HepG2 (cell line): ENCODE measurements around the gene ROS1. TPM values are rescaled to one million over a fixed set of nuclear protein-coding genes. Genes with fewer than 3 reads are reported as not detected.

Experiments
- CENPT ChIP-seq: sonication (generic); formaldehyde crosslinking; IDR thresholded peaks from 2 replicates; pipeline ENCODE4 v1.8.0; 2022; ENCODE audit warnings: low read depth, mild to moderate bottlenecking, moderate library complexity, missing genetic modification reagents
- CHD4 ChIP-seq: fragments of 200-600 bp; sonication (generic); IDR thresholded peaks from 2 replicates; pipeline ENCODE4 v1.7.0; 2017; ENCODE audit warnings: mild to moderate bottlenecking, low read length, borderline replicate concordance
- GABPB1 ChIP-seq: IDR thresholded peaks from 2 replicates; pipeline ENCODE4 v1.6.1; 2016; ENCODE audit warnings: mild to moderate bottlenecking, missing genetic modification reagents, moderate library complexity, missing compliant biosample characterization
- HHEX ChIP-seq: IDR thresholded peaks from 2 replicates; pipeline ENCODE4 v1.6.1; 2016; ENCODE audit warnings: control low read depth
- KLF15 ChIP-seq: sonication (generic); formaldehyde crosslinking; IDR thresholded peaks from 2 replicates; pipeline ENCODE4 v1.8.1; 2023; ENCODE audit warnings: borderline replicate concordance, mild to moderate bottlenecking, inconsistent platforms, missing genetic modification reagents, mixed read lengths
- MAZ ChIP-seq, 2 experiments: sonication (generic) in 1 of 2; formaldehyde crosslinking in 1 of 2; IDR thresholded peaks; 2 replicates each; pipeline versions ENCODE4 v1.5.0 to v1.6.1; 2012 to 2020; ENCODE audit warnings: low read depth in 2 of 2, mild to moderate bottlenecking in 2 of 2, borderline replicate concordance in 1 of 2, improper control_type of control experiment in 1 of 2, low read length in 1 of 2, missing genetic modification reagents in 1 of 2, moderate library complexity in 1 of 2
- NCOA2 ChIP-seq: sonication (generic); formaldehyde crosslinking; IDR thresholded peaks from 2 replicates; pipeline ENCODE4 v1.8.0; 2022; ENCODE audit warnings: inconsistent platforms
- POGZ ChIP-seq: sonication (generic); formaldehyde crosslinking; IDR thresholded peaks from 2 replicates; pipeline ENCODE4 v1.4.0; 2020; ENCODE audit warnings: mild to moderate bottlenecking, missing genetic modification reagents
- SMAD3 ChIP-seq: sonication (generic); formaldehyde crosslinking; IDR thresholded peaks from 2 replicates; pipeline ENCODE4 v1.4.0; 2020; ENCODE audit warnings: missing genetic modification reagents
- SRF ChIP-seq: IDR thresholded peaks from 2 replicates; pipeline ENCODE4 v1.6.1; 2011; ENCODE audit warnings: mild to moderate bottlenecking, low read depth, low read length, moderate library complexity
- TAF15 ChIP-seq: fragments of 200-400 bp; formaldehyde crosslinking; IDR thresholded peaks from one replicate; pipeline ENCODE4 v1.6.1; 2018; ENCODE audit warnings: mild to moderate bottlenecking, low read depth, low read length; ENCODE audit not compliant: poor library complexity, severe bottlenecking
- TARDBP ChIP-seq: sonication (generic); formaldehyde crosslinking; IDR thresholded peaks from 2 replicates; pipeline ENCODE4 v1.8.0; 2022; ENCODE audit warnings: mild to moderate bottlenecking, missing genetic modification reagents
- YY1 ChIP-seq: IDR thresholded peaks from 2 replicates; pipeline ENCODE4 v1.6.1; 2011; ENCODE audit warnings: low read length, low read depth, moderate library complexity, mild to moderate bottlenecking; ENCODE audit not compliant: insufficient read depth, insufficient replicate concordance
- ZNF3 ChIP-seq: IDR thresholded peaks from 2 replicates; pipeline ENCODE4 v1.7.0; 2017; ENCODE audit warnings: inconsistent platforms
- ZNF775 ChIP-seq: sonication (generic); formaldehyde crosslinking; IDR thresholded peaks from 2 replicates; pipeline ENCODE4 v1.4.0; 2020; ENCODE audit warnings: missing genetic modification reagents, mild to moderate bottlenecking, moderate library complexity, borderline replicate concordance
- ZNF891 ChIP-seq: sonication (generic); formaldehyde crosslinking; IDR thresholded peaks from 2 replicates; pipeline ENCODE4 v1.5.0; 2020; ENCODE audit warnings: mild to moderate bottlenecking, missing genetic modification reagents
- ZSCAN12 ChIP-seq: sonication (generic); formaldehyde crosslinking; IDR thresholded peaks from 2 replicates; pipeline ENCODE4 v1.9.0; 2021; ENCODE audit warnings: mild to moderate bottlenecking, missing genetic modification reagents
- polyA plus RNA-seq, 8 experiments: library from polyadenylated mRNA; depleted of rRNA in 3 of 8; stranded (reverse) in 7 of 8; unstranded in 1 of 8; fragments of >200 nt; fragmentation: Illumina TruSeq in 4 of 8; extraction: Trizol in 4 of 8; gene quantifications; 2 replicates each; pipeline versions ENCODE4 v1.2.1 to v1.2.3, GENCODE V29; 2011 to 2016; ENCODE audit warnings: low read depth in 4 of 8, missing spikeins in 1 of 8, mixed read lengths in 1 of 8; ENCODE audit not compliant: insufficient read depth in 1 of 8
- total RNA-seq, 5 experiments: library from RNA; depleted of rRNA; stranded (reverse); fragments of >200 nt; fragmentation: Illumina TruSeq; extraction: Trizol; gene quantifications; 2 replicates each; pipeline ENCODE4 v1.2.3, GENCODE V29; 2016; ENCODE audit warnings: low read depth in 1 of 5
- TF ChIP-seq, protein P1 (sequence below), 2 experiments: fragments of 450-650 bp in 1 of 2; sonication (generic) in 1 of 2; formaldehyde crosslinking; IDR thresholded peaks; 2 replicates each; pipeline versions ENCODE4 v1.5.0 to v1.8.0; 2020 to 2022; ENCODE audit warnings: mild to moderate bottlenecking in 1 of 2, missing genetic modification reagents in 1 of 2
- TF ChIP-seq, protein P2 (sequence below): sonication (generic); formaldehyde crosslinking; IDR thresholded peaks from 2 replicates; pipeline ENCODE4 v1.4.0; 2020; ENCODE audit warnings: low read depth, missing genetic modification reagents
- TF ChIP-seq, protein P3 (sequence below): sonication (generic); formaldehyde crosslinking; IDR thresholded peaks from 2 replicates; pipeline ENCODE4 v1.8.0; 2022; ENCODE audit warnings: mild to moderate bottlenecking, missing genetic modification reagents
- TF ChIP-seq, protein P4 (sequence below): sonication (generic); formaldehyde crosslinking; IDR thresholded peaks from 2 replicates; pipeline ENCODE4 v1.9.0; 2021; ENCODE audit warnings: missing genetic modification reagents, borderline replicate concordance

ROS1 gene
- total and polyA plus RNA-seq, 2 of the 13 experiments (the other 11 are each of a cell fraction or from before 2014, with no cell fraction given): not detected

DNA sequence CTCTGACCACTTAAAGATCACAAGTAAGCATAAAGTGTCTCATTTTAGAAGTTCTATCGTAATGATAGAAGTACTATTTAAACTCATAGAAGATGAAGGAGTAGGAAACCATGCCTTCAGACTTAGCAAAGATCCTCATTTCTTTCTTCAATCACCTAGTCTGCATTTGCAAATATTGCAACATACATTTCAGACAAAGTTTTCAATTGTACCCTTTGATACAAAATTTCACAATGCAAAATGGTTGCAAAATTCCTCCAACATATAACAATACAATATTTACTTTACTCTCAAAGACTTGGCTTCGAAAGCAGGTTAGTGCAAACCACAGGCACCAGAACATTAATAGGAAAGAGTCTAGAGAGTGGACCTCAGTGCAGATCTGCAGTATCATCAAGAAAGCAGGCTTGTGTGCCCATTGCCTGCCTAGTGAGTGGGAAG lies 16.1 kb upstream of the ROS1 start (continued):
- TF ChIP-seq GABPB1 (CRISPR knock-in tag) (0 out of 2 replicates have a peak, but pooled peaks have one; percentile 17), YY1 (no peak), CENPT (CRISPR knock-in tag) (no peak), ZNF3 (CRISPR knock-in tag) (peak; percentile 82; the same call in 1 of the 2 replicates), ZNF775 (CRISPR knock-in tag) (no peak), ZNF891 (CRISPR knock-in tag) (no peak), HHEX (peak; percentile 45; the same call in 1 of the 2 replicates), TARDBP (peak; percentile 93), MAZ (IDR thresholded peaks at IDR 0.05; ENCODE audit: borderline replicate concordance, low read depth, low read length) (no peak), MAZ (CRISPR knock-in tag; IDR thresholded peaks at IDR 0.05; ENCODE audit: low read depth) (peak; percentile 60; the same call in 1 of the 2 replicates), CHD4 (0 out of 2 replicates have a peak, but pooled peaks have one; percentile 25), SRF (peak; percentile 10; the same call in 1 of the 2 replicates), POGZ (CRISPR knock-in tag) (peak; percentile 65; the same call in 1 of the 2 replicates), KLF15 (CRISPR knock-in tag) (no peak), ZSCAN12 (CRISPR knock-in tag) (no peak), NCOA2 (peak; percentile 96), TAF15 (no peak), SMAD3 (peak; percentile 99)
- TF ChIP-seq, protein P1, sequence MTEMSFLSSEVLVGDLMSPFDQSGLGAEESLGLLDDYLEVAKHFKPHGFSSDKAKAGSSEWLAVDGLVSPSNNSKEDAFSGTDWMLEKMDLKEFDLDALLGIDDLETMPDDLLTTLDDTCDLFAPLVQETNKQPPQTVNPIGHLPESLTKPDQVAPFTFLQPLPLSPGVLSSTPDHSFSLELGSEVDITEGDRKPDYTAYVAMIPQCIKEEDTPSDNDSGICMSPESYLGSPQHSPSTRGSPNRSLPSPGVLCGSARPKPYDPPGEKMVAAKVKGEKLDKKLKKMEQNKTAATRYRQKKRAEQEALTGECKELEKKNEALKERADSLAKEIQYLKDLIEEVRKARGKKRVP (CRISPR knock-in tag; IDR thresholded peaks at IDR 0.05): peak in 1 of 2 experiments; percentile 96; a peak in 2 of 4 replicates
- TF ChIP-seq, protein P2, sequence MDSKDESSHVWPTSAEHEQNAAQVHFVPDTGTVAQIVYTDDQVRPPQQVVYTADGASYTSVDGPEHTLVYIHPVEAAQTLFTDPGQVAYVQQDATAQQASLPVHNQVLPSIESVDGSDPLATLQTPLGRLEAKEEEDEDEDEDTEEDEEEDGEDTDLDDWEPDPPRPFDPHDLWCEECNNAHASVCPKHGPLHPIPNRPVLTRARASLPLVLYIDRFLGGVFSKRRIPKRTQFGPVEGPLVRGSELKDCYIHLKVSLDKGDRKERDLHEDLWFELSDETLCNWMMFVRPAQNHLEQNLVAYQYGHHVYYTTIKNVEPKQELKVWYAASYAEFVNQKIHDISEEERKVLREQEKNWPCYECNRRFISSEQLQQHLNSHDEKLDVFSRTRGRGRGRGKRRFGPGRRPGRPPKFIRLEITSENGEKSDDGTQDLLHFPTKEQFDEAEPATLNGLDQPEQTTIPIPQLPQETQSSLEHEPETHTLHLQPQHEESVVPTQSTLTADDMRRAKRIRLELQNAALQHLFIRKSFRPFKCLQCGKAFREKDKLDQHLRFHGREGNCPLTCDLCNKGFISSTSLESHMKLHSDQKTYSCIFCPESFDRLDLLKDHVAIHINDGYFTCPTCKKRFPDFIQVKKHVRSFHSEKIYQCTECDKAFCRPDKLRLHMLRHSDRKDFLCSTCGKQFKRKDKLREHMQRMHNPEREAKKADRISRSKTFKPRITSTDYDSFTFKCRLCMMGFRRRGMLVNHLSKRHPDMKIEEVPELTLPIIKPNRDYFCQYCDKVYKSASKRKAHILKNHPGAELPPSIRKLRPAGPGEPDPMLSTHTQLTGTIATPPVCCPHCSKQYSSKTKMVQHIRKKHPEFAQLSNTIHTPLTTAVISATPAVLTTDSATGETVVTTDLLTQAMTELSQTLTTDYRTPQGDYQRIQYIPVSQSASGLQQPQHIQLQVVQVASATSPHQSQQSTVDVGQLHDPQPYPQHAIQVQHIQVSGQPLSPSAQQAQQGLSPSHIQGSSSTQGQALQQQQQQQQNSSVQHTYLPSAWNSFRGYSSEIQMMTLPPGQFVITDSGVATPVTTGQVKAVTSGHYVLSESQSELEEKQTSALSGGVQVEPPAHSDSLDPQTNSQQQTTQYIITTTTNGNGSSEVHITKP (CRISPR knock-in tag): 0 out of 2 replicates have a peak, but pooled peaks have one; percentile 18
- TF ChIP-seq, protein P3, sequence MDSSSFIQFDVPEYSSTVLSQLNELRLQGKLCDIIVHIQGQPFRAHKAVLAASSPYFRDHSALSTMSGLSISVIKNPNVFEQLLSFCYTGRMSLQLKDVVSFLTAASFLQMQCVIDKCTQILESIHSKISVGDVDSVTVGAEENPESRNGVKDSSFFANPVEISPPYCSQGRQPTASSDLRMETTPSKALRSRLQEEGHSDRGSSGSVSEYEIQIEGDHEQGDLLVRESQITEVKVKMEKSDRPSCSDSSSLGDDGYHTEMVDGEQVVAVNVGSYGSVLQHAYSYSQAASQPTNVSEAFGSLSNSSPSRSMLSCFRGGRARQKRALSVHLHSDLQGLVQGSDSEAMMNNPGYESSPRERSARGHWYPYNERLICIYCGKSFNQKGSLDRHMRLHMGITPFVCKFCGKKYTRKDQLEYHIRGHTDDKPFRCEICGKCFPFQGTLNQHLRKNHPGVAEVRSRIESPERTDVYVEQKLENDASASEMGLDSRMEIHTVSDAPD (CRISPR knock-in tag): peak; percentile 82; the same call in 1 of the 2 replicates
- TF ChIP-seq, protein P4, sequence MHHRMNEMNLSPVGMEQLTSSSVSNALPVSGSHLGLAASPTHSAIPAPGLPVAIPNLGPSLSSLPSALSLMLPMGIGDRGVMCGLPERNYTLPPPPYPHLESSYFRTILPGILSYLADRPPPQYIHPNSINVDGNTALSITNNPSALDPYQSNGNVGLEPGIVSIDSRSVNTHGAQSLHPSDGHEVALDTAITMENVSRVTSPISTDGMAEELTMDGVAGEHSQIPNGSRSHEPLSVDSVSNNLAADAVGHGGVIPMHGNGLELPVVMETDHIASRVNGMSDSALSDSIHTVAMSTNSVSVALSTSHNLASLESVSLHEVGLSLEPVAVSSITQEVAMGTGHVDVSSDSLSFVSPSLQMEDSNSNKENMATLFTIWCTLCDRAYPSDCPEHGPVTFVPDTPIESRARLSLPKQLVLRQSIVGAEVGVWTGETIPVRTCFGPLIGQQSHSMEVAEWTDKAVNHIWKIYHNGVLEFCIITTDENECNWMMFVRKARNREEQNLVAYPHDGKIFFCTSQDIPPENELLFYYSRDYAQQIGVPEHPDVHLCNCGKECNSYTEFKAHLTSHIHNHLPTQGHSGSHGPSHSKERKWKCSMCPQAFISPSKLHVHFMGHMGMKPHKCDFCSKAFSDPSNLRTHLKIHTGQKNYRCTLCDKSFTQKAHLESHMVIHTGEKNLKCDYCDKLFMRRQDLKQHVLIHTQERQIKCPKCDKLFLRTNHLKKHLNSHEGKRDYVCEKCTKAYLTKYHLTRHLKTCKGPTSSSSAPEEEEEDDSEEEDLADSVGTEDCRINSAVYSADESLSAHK (CRISPR knock-in tag): no peak
